Measurements from ENCODE around the gene TXNDC16.
"Not testable (repeated sequence)": the region's sequence is repeated elsewhere in the genome, so short reads cannot be mapped to it uniquely, and the experiment has no call there.

Gene TXNDC16

GRCh38 chr14:52538623-52539022 lies 13.7 kb downstream of the TXNDC16 start:
- no peak for DNase-seq

- DNase-seq: no peak
Measured at GRCh38 chr14:52536269-52536668, 16.0 kb downstream of the TXNDC16 start.

GRCh38 chr14:52531481-52531880 lies 20.8 kb downstream of the TXNDC16 start:
- DNase-seq: no peak

GRCh38 chr14:52527052-52527451 lies 25.3 kb downstream of the TXNDC16 start:
- DNase-seq: no peak

GRCh38 chr14:52522581-52523345 lies 29.5 kb downstream of the TXNDC16 start:
- DNase-seq: no peak

GRCh38 chr14:52522033-52522432 lies 30.3 kb downstream of the TXNDC16 start:
- DNase-seq: no peak

- DNase-seq: peak; percentile 19
Measured at GRCh38 chr14:52514046-52514811, 38.1 kb downstream of the TXNDC16 start.

GRCh38 chr14:52513249-52513648 lies 39.1 kb downstream of the TXNDC16 start:
- DNase-seq: no peak

- DNase-seq: peak; percentile 5
Measured at GRCh38 chr14:52494444-52494843, 57.9 kb downstream of the TXNDC16 start.

GRCh38 chr14:52485350-52485960 lies 66.8 kb downstream of the TXNDC16 start:
- no peak for DNase-seq

GRCh38 chr14:52481864-52482263 lies 70.4 kb downstream of the TXNDC16 start:
- DNase-seq: no peak

- DNase-seq: peak; percentile 75
Measured at GRCh38 chr14:52473557-52473956, 78.7 kb downstream of the TXNDC16 start.

GRCh38 chr14:52472728-52473127 lies 79.6 kb downstream of the TXNDC16 start:
- no peak for DNase-seq

GRCh38 chr14:52472251-52472650 lies 80.1 kb downstream of the TXNDC16 start:
- DNase-seq: not testable (repeated sequence)

GRCh38 chr14:52467515-52468266 lies 84.6 kb downstream of the TXNDC16 start:
- DNase-seq: no peak

GRCh38 chr14:52464175-52464574 lies 88.1 kb downstream of the TXNDC16 start:
- DNase-seq: no peak

GRCh38 chr14:52463375-52463774 lies 88.9 kb downstream of the TXNDC16 start:
- DNase-seq: peak; percentile 4

- no peak for DNase-seq
Measured at GRCh38 chr14:52461721-52462120, 90.6 kb downstream of the TXNDC16 start.

- DNase-seq: no peak
Measured at GRCh38 chr14:52458721-52459085, 93.6 kb downstream of the TXNDC16 start.

GRCh38 chr14:52457411-52457810 lies 94.9 kb downstream of the TXNDC16 start:
- DNase-seq: no peak

GRCh38 chr14:52455291-52456088 lies 96.8 kb downstream of the TXNDC16 start:
- no peak for DNase-seq

- DNase-seq: no peak
Measured at GRCh38 chr14:52447236-52447635, 105.1 kb downstream of the TXNDC16 start.

Measured in hematopoietic multipotent progenitor cell treated with erythropoietin and hydrocortisone succinate and interleukin-3 and kit ligand, for 4 days (in vitro differentiated cells).